SK-N-SH (cell line): ENCODE measurements around the gene SPDEF. TPM values are rescaled to one million over a fixed set of nuclear protein-coding genes. Genes with fewer than 3 reads are reported as not detected.

Experiments used
- CTCF ChIA-PET: fragments of 300-600, 350-600 bp; formaldehyde crosslinking; extraction: SDS; loops from one replicate; lab custom pipeline; 2021; lab: Yijun Ruan, JAX
- POLR2A ChIA-PET: fragments of 350-600 bp; sonication (Branson Sonifier 250); formaldehyde crosslinking; extraction: SDS; loops from one replicate; lab custom pipeline; 2020; ENCODE audit warnings: antibody characterized with exemption, inconsistent platforms; lab: Yijun Ruan, JAX
- DNase-seq: peaks from one replicate; pipeline ENCODE4 v3.0.0; 2012
- H2AFZ ChIP-seq: fragments of 200-600 bp; sonication (generic); 2 replicates; pipeline ENCODE4 v1.8.1; 2016; ENCODE audit warnings: antibody characterized with exemption, mild to moderate bottlenecking, low read depth
- H3F3A ChIP-seq: fragments of 200-600 bp; sonication (generic); replicated peaks from 2 replicates; pipeline ENCODE3; 2016; ENCODE audit warnings: antibody characterized with exemption, mild to moderate bottlenecking; ENCODE audit not compliant: insufficient read depth
- H3K27ac ChIP-seq, 2 experiments: fragments of 200-500 bp in 1 of 2; fragments of 200-600 bp in 1 of 2; sonication (Bioruptor generic) in 1 of 2; sonication (generic), shearing (Covaris generic) in 1 of 2; 2 replicates each; pipeline versions ENCODE4 v1.5.1 to v1.6.1; 2014 to 2016; ENCODE audit warnings: low read depth in 2 of 2, inconsistent platforms in 1 of 2, low read length in 1 of 2, mild to moderate bottlenecking in 1 of 2, mixed read lengths in 1 of 2
- H3K27me3 ChIP-seq: fragments of 200-600 bp; sonication (generic), shearing (Covaris generic); 2 replicates; pipeline ENCODE4 v1.6.1; 2016; ENCODE audit warnings: mixed run types; ENCODE audit not compliant: insufficient read depth
- H3K36me3 ChIP-seq, 2 experiments: fragments of 200-500 bp in 1 of 2; fragments of 200-600 bp in 1 of 2; sonication (Bioruptor generic) in 1 of 2; sonication (generic) in 1 of 2; replicated peaks in 1 of 2; 2 replicates each; pipeline versions ENCODE3 to v1.5.1; 2014 to 2016; ENCODE audit warnings: low read length in 1 of 2, mild to moderate bottlenecking in 1 of 2; ENCODE audit not compliant: insufficient read depth in 2 of 2, control insufficient read depth in 1 of 2
- H3K4me1 ChIP-seq, 2 experiments: fragments of 200-500 bp in 1 of 2; fragments of 200-600 bp in 1 of 2; sonication (Bioruptor generic) in 1 of 2; sonication (generic), shearing (Covaris generic) in 1 of 2; 2 replicates each; pipeline versions ENCODE4 v1.5.1 to v1.6.1; 2014 to 2016; ENCODE audit warnings: low read depth in 1 of 2, low read length in 1 of 2, mixed run types in 1 of 2; ENCODE audit not compliant: insufficient read depth in 2 of 2, control insufficient read depth in 1 of 2
- H3K4me2 ChIP-seq: fragments of 200-600 bp; sonication (generic), shearing (Covaris generic); 2 replicates; pipeline ENCODE4 v1.6.1; 2017; ENCODE audit warnings: mixed run types
- H3K4me3 ChIP-seq, 2 experiments: fragments of 200-500 bp in 1 of 2; fragments of 200-600 bp in 1 of 2; sonication (Bioruptor generic) in 1 of 2; sonication (generic), shearing (Covaris generic) in 1 of 2; 2 replicates each; pipeline versions ENCODE4 v1.5.1 to v1.8.1; 2014 to 2016; ENCODE audit warnings: low read depth in 2 of 2, inconsistent platforms in 1 of 2, low read length in 1 of 2, mild to moderate bottlenecking in 1 of 2, mixed read lengths in 1 of 2, moderate library complexity in 1 of 2
- H3K79me2 ChIP-seq: fragments of 200-600 bp; sonication (generic); 2 replicates; pipeline ENCODE4 v1.8.1; 2017; ENCODE audit warnings: mild to moderate bottlenecking; ENCODE audit not compliant: insufficient read depth
- H3K9ac ChIP-seq: fragments of 200-600 bp; sonication (generic); 2 replicates; pipeline ENCODE4 v1.6.1; 2017; ENCODE audit warnings: mixed run types
- H3K9me2 ChIP-seq: fragments of 200-600 bp; sonication (generic); 2 replicates; pipeline ENCODE4 v1.6.1; 2017; ENCODE audit warnings: mixed run types
- H3K9me3 ChIP-seq: fragments of 200-600 bp; sonication (generic); 2 replicates; pipeline ENCODE4 v1.6.1; 2017; ENCODE audit warnings: mixed run types, mild to moderate bottlenecking, moderate library complexity
- H4K20me1 ChIP-seq: fragments of 200-600 bp; sonication (generic); 2 replicates; pipeline ENCODE4 v1.6.1; 2017; ENCODE audit warnings: mild to moderate bottlenecking, mixed run types; ENCODE audit not compliant: insufficient read depth
- GATA2 ChIP-seq: sonication (generic); formaldehyde crosslinking; IDR thresholded peaks from 2 replicates; pipeline ENCODE4 v1.5.0; 2020; ENCODE audit warnings: mild to moderate bottlenecking, missing genetic modification reagents
- MXI1 ChIP-seq: IDR thresholded peaks from 2 replicates; pipeline ENCODE4 v1.6.1; 2012; ENCODE audit warnings: mild to moderate bottlenecking, low read depth, low read length, improper control_type of control experiment
- NFIC ChIP-seq: IDR thresholded peaks from 2 replicates; pipeline ENCODE4 v1.4.0; 2012; ENCODE audit warnings: borderline replicate concordance
- NRF1 ChIP-seq: IDR thresholded peaks from 2 replicates; pipeline ENCODE4 v1.6.1; 2012; ENCODE audit warnings: low read depth, mild to moderate bottlenecking, low read length
- POLR2AphosphoS5 ChIP-seq: IDR thresholded peaks from 2 replicates; pipeline ENCODE4 v1.6.1; 2012; ENCODE audit warnings: low read depth, low read length
- RCOR1 ChIP-seq: fragments of 150-350 bp; IDR thresholded peaks from 2 replicates; pipeline ENCODE4 v1.6.1; 2017; ENCODE audit warnings: antibody characterized with exemption, low read length
- SIN3A ChIP-seq: IDR thresholded peaks from 2 replicates; pipeline ENCODE4 v1.6.1; 2012; ENCODE audit warnings: low read depth, mild to moderate bottlenecking, low read length, moderate library complexity, borderline replicate concordance
- TEAD4 ChIP-seq: IDR thresholded peaks from 2 replicates; pipeline ENCODE4 v1.4.0; 2012; ENCODE audit warnings: mild to moderate bottlenecking, borderline replicate concordance; ENCODE audit not compliant: insufficient read depth
- WGBS: methylation state at CpG from one replicate; pipeline ENCODE4 v1.1.6; 2017; ENCODE audit warnings: low lambda C conversion rate; 5-methylcytosine and 5-hydroxymethylcytosine counted together
- polyA plus RNA-seq, 3 experiments: library from polyadenylated mRNA; depleted of rRNA; stranded (reverse); fragments of >200 nt; gene quantifications; 2 replicates each; pipeline ENCODE4 v1.2.3, GENCODE V29; 2012
- TF ChIP-seq, protein P1 (sequence below): IDR thresholded peaks from 2 replicates; pipeline ENCODE4 v1.4.0; 2012; ENCODE audit warnings: low read depth
- TF ChIP-seq, protein P2 (sequence below): fragments of 150-350 bp; IDR thresholded peaks from 2 replicates; pipeline ENCODE4 v1.6.1; 2016; ENCODE audit warnings: mild to moderate bottlenecking, low read depth, low read length
- TF ChIP-seq, protein P3 (sequence below): IDR thresholded peaks from 2 replicates; pipeline ENCODE4 v1.6.1; 2012; ENCODE audit warnings: mild to moderate bottlenecking, low read depth, low read length, moderate library complexity

SPDEF gene
- polyA plus RNA-seq, 1 of the 3 experiments (the other 2 are of a cell fraction) = 0.10 TPM

DNA sequence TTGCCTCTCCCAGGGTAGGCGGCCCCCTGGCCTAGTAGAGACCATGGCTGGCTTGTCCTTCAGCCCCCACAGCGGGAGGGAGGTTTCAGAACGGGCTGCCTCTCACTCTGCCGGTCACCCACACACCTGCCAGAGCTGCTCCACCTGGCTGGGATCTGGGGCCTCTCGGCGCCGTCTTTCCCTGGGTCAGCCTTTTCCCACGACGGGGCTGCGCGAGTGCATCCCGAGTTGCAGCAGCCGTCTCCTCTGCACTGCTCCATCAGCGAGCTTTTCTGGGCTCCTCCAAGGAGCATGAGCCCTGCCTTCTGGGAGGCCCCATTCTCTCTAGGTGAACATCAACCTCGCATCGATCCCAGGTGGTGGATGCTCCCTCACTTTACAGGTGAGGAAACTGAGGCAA lies 15.9 kb upstream of the SPDEF start:
- Histone ChIP-seq H3F3A (no peaks in the 10 kb centered on the region), H3K27me3 (no peaks in the 10 kb centered on the region), H4K20me1 (no peaks in the 10 kb centered on the region), H3K4me2 (no peak overlapping the region), H3K27ac (no peak overlapping the region), H3K9me3 (no peaks in the 10 kb centered on the region), H2AFZ (no peak overlapping the region), H3K9ac (no peak overlapping the region), H3K36me3 (no peaks in the 10 kb centered on the region), H3K4me3 (no peak overlapping the region), H3K9me2 (no peaks in the 10 kb centered on the region), H3K79me2 (no peaks in the 10 kb centered on the region), H3K4me1 (no peaks in the 10 kb centered on the region; a peak in 1 of 4 replicates)
- POLR2A ChIA-PET = no interaction called here
- TF ChIP-seq SIN3A (no peak), POLR2AphosphoS5 (no peak), RCOR1 (no peak), TEAD4 (no peak), NFIC (no peak), MXI1 (no peak)
- TF ChIP-seq, protein P1, sequence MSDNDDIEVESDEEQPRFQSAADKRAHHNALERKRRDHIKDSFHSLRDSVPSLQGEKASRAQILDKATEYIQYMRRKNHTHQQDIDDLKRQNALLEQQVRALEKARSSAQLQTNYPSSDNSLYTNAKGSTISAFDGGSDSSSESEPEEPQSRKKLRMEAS = no peak
- TF ChIP-seq, protein P2, sequence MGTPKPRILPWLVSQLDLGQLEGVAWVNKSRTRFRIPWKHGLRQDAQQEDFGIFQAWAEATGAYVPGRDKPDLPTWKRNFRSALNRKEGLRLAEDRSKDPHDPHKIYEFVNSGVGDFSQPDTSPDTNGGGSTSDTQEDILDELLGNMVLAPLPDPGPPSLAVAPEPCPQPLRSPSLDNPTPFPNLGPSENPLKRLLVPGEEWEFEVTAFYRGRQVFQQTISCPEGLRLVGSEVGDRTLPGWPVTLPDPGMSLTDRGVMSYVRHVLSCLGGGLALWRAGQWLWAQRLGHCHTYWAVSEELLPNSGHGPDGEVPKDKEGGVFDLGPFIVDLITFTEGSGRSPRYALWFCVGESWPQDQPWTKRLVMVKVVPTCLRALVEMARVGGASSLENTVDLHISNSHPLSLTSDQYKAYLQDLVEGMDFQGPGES = no peak
- TF ChIP-seq, protein P3, sequence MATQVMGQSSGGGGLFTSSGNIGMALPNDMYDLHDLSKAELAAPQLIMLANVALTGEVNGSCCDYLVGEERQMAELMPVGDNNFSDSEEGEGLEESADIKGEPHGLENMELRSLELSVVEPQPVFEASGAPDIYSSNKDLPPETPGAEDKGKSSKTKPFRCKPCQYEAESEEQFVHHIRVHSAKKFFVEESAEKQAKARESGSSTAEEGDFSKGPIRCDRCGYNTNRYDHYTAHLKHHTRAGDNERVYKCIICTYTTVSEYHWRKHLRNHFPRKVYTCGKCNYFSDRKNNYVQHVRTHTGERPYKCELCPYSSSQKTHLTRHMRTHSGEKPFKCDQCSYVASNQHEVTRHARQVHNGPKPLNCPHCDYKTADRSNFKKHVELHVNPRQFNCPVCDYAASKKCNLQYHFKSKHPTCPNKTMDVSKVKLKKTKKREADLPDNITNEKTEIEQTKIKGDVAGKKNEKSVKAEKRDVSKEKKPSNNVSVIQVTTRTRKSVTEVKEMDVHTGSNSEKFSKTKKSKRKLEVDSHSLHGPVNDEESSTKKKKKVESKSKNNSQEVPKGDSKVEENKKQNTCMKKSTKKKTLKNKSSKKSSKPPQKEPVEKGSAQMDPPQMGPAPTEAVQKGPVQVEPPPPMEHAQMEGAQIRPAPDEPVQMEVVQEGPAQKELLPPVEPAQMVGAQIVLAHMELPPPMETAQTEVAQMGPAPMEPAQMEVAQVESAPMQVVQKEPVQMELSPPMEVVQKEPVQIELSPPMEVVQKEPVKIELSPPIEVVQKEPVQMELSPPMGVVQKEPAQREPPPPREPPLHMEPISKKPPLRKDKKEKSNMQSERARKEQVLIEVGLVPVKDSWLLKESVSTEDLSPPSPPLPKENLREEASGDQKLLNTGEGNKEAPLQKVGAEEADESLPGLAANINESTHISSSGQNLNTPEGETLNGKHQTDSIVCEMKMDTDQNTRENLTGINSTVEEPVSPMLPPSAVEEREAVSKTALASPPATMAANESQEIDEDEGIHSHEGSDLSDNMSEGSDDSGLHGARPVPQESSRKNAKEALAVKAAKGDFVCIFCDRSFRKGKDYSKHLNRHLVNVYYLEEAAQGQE = no peak
- no peak for DNase-seq
- 95% methylated on average over 13 of the region's 16 CpGs for WGBS
- CTCF ChIA-PET = no interaction called here

DNA sequence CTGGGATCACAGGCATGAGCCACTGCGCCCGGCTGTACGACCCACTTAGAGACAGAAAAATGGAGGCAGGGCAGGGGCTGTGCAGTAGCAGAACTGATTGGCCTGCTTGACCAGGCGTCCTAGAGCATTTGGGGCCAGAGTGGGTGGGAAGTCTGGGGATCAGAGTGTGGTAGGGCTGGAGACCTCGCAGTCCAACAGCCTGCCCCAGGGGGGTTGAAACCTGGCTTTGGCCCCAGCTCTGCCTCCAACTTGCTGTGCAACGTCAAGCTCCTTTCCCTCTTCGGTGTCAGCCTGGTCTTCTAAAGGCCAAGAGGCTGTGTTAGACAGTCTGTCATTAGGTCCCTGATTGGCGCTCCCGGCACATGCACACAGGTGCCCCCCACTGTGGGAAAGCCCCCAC lies 15.3 kb upstream of the SPDEF start:
- no peaks in the 10 kb centered on the region; a peak in 1 of 4 replicates for H3K4me1 ChIP-seq
- no peak overlapping the region for H3K27ac ChIP-seq
- DNase-seq = peak; percentile 29
- H3K36me3 ChIP-seq = no peaks in the 10 kb centered on the region
- WGBS = 85% methylated on average over 6 of the region's 9 CpGs
- H3F3A ChIP-seq = no peaks in the 10 kb centered on the region
- H3K9me2 ChIP-seq = no peaks in the 10 kb centered on the region
- H4K20me1 ChIP-seq = no peaks in the 10 kb centered on the region
- ChIA-PET POLR2A (interaction anchor here (0.6 kb wide), 1 partner anchor 14 kb away, joined by 3 read pairs; no protein-coding TSS in a partner anchor), CTCF (interaction anchor here (3.2 kb wide), 1 partner anchor 39 kb away, joined by 14 read pairs; no protein-coding TSS in a partner anchor)
- no peaks in the 10 kb centered on the region for H3K9me3 ChIP-seq
- H3K9ac ChIP-seq = no peak overlapping the region
- TF ChIP-seq NRF1 (no peak), GATA2 (CRISPR knock-in tag) (no peak)
- no peaks in the 10 kb centered on the region for H3K79me2 ChIP-seq
- no peak overlapping the region for H2AFZ ChIP-seq
- no peak overlapping the region for H3K4me3 ChIP-seq
- no peaks in the 10 kb centered on the region for H3K27me3 ChIP-seq
- no peak overlapping the region for H3K4me2 ChIP-seq
